Trophoblast cell (in vitro differentiated cells and primary cell): ENCODE measurements around the gene THAP10.

Source experiments
- DNase-seq, 2 donors: peaks; one replicate each; pipeline ENCODE4 v3.0.0-alpha.2; 2016
- H2AFZ ChIP-seq: 2 replicates; pipeline ENCODE4 v1.6.1; 2013; ENCODE audit warnings: low read length, moderate library complexity, mild to moderate bottlenecking; ENCODE audit not compliant: insufficient read depth, poor library complexity
- H2AK5ac ChIP-seq: 2 replicates; pipeline ENCODE4 v1.6.1; 2013; ENCODE audit warnings: mild to moderate bottlenecking, low read length
- H2BK120ac ChIP-seq: 2 replicates; pipeline ENCODE4 v1.6.1; 2013; ENCODE audit warnings: low read length, mild to moderate bottlenecking, moderate library complexity; ENCODE audit not compliant: insufficient read depth, poor library complexity
- H2BK12ac ChIP-seq: 2 replicates; pipeline ENCODE4 v1.6.1; 2013; ENCODE audit warnings: mild to moderate bottlenecking, low read length, moderate library complexity
- H2BK5ac ChIP-seq: 2 replicates; pipeline ENCODE4 v1.6.1; 2013; ENCODE audit warnings: low read length, low read depth, moderate library complexity, mild to moderate bottlenecking; ENCODE audit not compliant: poor library complexity
- H3K14ac ChIP-seq: 2 replicates; pipeline ENCODE4 v1.6.1; 2013; ENCODE audit warnings: mild to moderate bottlenecking, low read length
- H3K18ac ChIP-seq: 2 replicates; pipeline ENCODE4 v1.6.1; 2013; ENCODE audit warnings: mild to moderate bottlenecking, low read length
- H3K23ac ChIP-seq: 2 replicates; pipeline ENCODE4 v1.6.1; 2013; ENCODE audit warnings: low read length
- H3K27ac ChIP-seq: 2 replicates; pipeline ENCODE4 v1.5.1; 2013; ENCODE audit warnings: low read depth, mild to moderate bottlenecking, inconsistent platforms, low read length, moderate library complexity
- H3K27me3 ChIP-seq: 2 replicates; pipeline ENCODE4 v1.6.1; 2013; ENCODE audit warnings: inconsistent platforms, mild to moderate bottlenecking, low read length, moderate library complexity; ENCODE audit not compliant: insufficient read depth
- H3K36me3 ChIP-seq, 2 experiments: 1 replicate in 1 of 2; 2 replicates in 1 of 2; pipeline ENCODE4 v1.6.1; 2013; ENCODE audit warnings: low read length in 2 of 2, mild to moderate bottlenecking in 2 of 2, moderate library complexity in 1 of 2; ENCODE audit not compliant: insufficient read depth in 2 of 2, control insufficient read depth in 1 of 2
- H3K4ac ChIP-seq: 2 replicates; pipeline ENCODE4 v1.6.1; 2013; ENCODE audit warnings: low read depth, mild to moderate bottlenecking, low read length, moderate library complexity
- H3K4me1 ChIP-seq, 2 experiments: 1 replicate in 1 of 2; 2 replicates in 1 of 2; pipeline ENCODE4 v1.6.1; 2013; ENCODE audit warnings: low read length in 2 of 2, mild to moderate bottlenecking in 2 of 2, moderate library complexity in 1 of 2; ENCODE audit not compliant: insufficient read depth in 2 of 2, control insufficient read depth in 1 of 2
- H3K4me2 ChIP-seq: 2 replicates; pipeline ENCODE4 v1.6.1; 2013; ENCODE audit warnings: inconsistent platforms, mild to moderate bottlenecking, low read length, moderate library complexity
- H3K4me3 ChIP-seq: 2 replicates; pipeline ENCODE4 v1.5.1; 2013; ENCODE audit warnings: mild to moderate bottlenecking, low read depth, low read length, inconsistent platforms
- H3K79me1 ChIP-seq: one replicate; pipeline ENCODE4 v1.6.1; 2013; ENCODE audit warnings: low read length
- H3K79me2 ChIP-seq: 2 replicates; pipeline ENCODE4 v1.6.1; 2013; ENCODE audit warnings: low read length, mild to moderate bottlenecking; ENCODE audit not compliant: control insufficient read depth, insufficient read depth, poor library complexity
- H3K9ac ChIP-seq: 2 replicates; pipeline ENCODE4 v1.6.1; 2013; ENCODE audit warnings: mild to moderate bottlenecking, low read length
- H3K9me3 ChIP-seq: 2 replicates; pipeline ENCODE4 v1.6.1; 2013; ENCODE audit warnings: low read depth, mild to moderate bottlenecking, control low read depth, inconsistent platforms, low read length; ENCODE audit not compliant: insufficient read depth
- H4K12ac ChIP-seq: 2 replicates; pipeline ENCODE4 v1.6.1; 2013; ENCODE audit warnings: low read depth, mild to moderate bottlenecking, low read length, moderate library complexity
- H4K8ac ChIP-seq: 2 replicates; pipeline ENCODE4 v1.6.1; 2013; ENCODE audit warnings: low read depth, mild to moderate bottlenecking, low read length, moderate library complexity
- H4K91ac ChIP-seq: one replicate; pipeline ENCODE4 v1.6.1; 2013; ENCODE audit warnings: low read depth, mild to moderate bottlenecking, low read length, moderate library complexity
- WGBS: extraction: QIAGEN DNeasy Blood & Tissue Kit; methylation state at CpG from one replicate; pipeline ENCODE4 v1.1.7; 2013; ENCODE audit warnings: missing lambda C conversion rate; ENCODE audit not compliant: insufficient read length, insufficient coverage; ENCODE audit errors: extremely low coverage; 5-methylcytosine and 5-hydroxymethylcytosine counted together

The THAP10 gene

GRCh38 chr15:70837476-70837875 is 54.8 kb downstream of the THAP10 start:
- H4K91ac ChIP-seq: no peak overlapping the region
- no peaks in the 10 kb centered on the region for H3K27me3 ChIP-seq
- no peak overlapping the region for H3K4me3 ChIP-seq
- no peak overlapping the region for H3K4ac ChIP-seq
- DNase-seq: no peak
- no peak overlapping the region for H2AK5ac ChIP-seq
- no peak overlapping the region for H3K23ac ChIP-seq
- no peaks in the 10 kb centered on the region for H3K79me2 ChIP-seq
- no peak overlapping the region for H2BK12ac ChIP-seq
- no peaks in the 10 kb centered on the region for H3K79me1 ChIP-seq
- H2AFZ ChIP-seq: no peak overlapping the region
- H3K36me3 ChIP-seq: peaks cover 4% of the 10 kb centered on the region in 2 experiments
- no peak overlapping the region for H2BK5ac ChIP-seq
- H3K4me2 ChIP-seq: no peak overlapping the region
- WGBS: no CpG with 5 or more reads among the region's 2 CpGs
- no peak overlapping the region for H2BK120ac ChIP-seq
- no peak overlapping the region for H3K9ac ChIP-seq
- H4K12ac ChIP-seq: no peak overlapping the region
- H3K14ac ChIP-seq: no peak overlapping the region
- peaks cover 6 to 7% of the 10 kb centered on the region in 2 experiments for H3K4me1 ChIP-seq
- H3K27ac ChIP-seq: no peak overlapping the region
- no peak overlapping the region for H3K18ac ChIP-seq
- H4K8ac ChIP-seq: no peak overlapping the region
- H3K9me3 ChIP-seq: no peaks in the 10 kb centered on the region

- H2BK120ac ChIP-seq: no peak overlapping the region
- no peaks in the 10 kb centered on the region for H3K9me3 ChIP-seq
- H3K79me1 ChIP-seq: no peaks in the 10 kb centered on the region
- no peak overlapping the region for H4K8ac ChIP-seq
- no peak overlapping the region for H3K18ac ChIP-seq
- H2BK12ac ChIP-seq: no peak overlapping the region
- no peak overlapping the region for H3K14ac ChIP-seq
- H3K36me3 ChIP-seq: peaks cover 10 to 11% of the 10 kb centered on the region in 2 experiments
- H3K79me2 ChIP-seq: no peaks in the 10 kb centered on the region
- H3K4ac ChIP-seq: no peak overlapping the region
- H2BK5ac ChIP-seq: no peak overlapping the region
- no peak overlapping the region for H3K4me2 ChIP-seq
- no peak overlapping the region for H3K9ac ChIP-seq
- no peak overlapping the region for H3K4me3 ChIP-seq
- no peak overlapping the region for H2AK5ac ChIP-seq
- H3K27ac ChIP-seq: no peak overlapping the region
- no peak overlapping the region for H2AFZ ChIP-seq
- no peak overlapping the region for H3K23ac ChIP-seq
- DNase-seq: no peak
- no peaks in the 10 kb centered on the region for H3K27me3 ChIP-seq
- no peak overlapping the region for H4K12ac ChIP-seq
- no peak overlapping the region for H4K91ac ChIP-seq
- H3K4me1 ChIP-seq: peaks cover 6 to 7% of the 10 kb centered on the region in 2 experiments
- WGBS: no CpG with 5 or more reads among the region's 3 CpGs
Measured at GRCh38 chr15:70835841-70836240, 56.4 kb downstream of the THAP10 start.

GRCh38 chr15:70835415-70835814 is 56.8 kb downstream of the THAP10 start:
- Histone ChIP-seq H2BK5ac (no peak overlapping the region), H3K9me3 (no peaks in the 10 kb centered on the region), H3K4me1 (peaks cover 6 to 7% of the 10 kb centered on the region in 2 experiments), H2AFZ (no peak overlapping the region), H3K79me1 (no peaks in the 10 kb centered on the region), H4K91ac (no peak overlapping the region), H3K27ac (no peak overlapping the region), H3K4me3 (no peak overlapping the region), H3K4me2 (no peak overlapping the region), H3K18ac (no peak overlapping the region), H2BK120ac (no peak overlapping the region), H3K27me3 (no peaks in the 10 kb centered on the region), H3K14ac (no peak overlapping the region), H2BK12ac (no peak overlapping the region), H2AK5ac (no peak overlapping the region), H3K79me2 (no peaks in the 10 kb centered on the region), H3K36me3 (peaks cover 10 to 11% of the 10 kb centered on the region in 2 experiments), H3K23ac (no peak overlapping the region), H4K12ac (no peak overlapping the region), H4K8ac (no peak overlapping the region), H3K9ac (no peak overlapping the region), H3K4ac (no peak overlapping the region)
- no CpG with 5 or more reads among the region's 6 CpGs for WGBS
- DNase-seq: no peak

GRCh38 chr15:70834999-70835398 is 57.2 kb downstream of the THAP10 start:
- Histone ChIP-seq H3K4me1 (peaks cover 6 to 7% of the 10 kb centered on the region in 2 experiments), H3K9me3 (no peaks in the 10 kb centered on the region), H3K79me2 (no peaks in the 10 kb centered on the region), H3K79me1 (no peaks in the 10 kb centered on the region), H3K18ac (no peak overlapping the region), H3K27ac (no peak overlapping the region), H2BK120ac (no peak overlapping the region), H3K36me3 (peaks cover 10 to 11% of the 10 kb centered on the region in 2 experiments), H3K4me2 (no peak overlapping the region), H2AFZ (no peak overlapping the region), H3K4me3 (no peak overlapping the region), H3K4ac (no peak overlapping the region), H3K27me3 (no peaks in the 10 kb centered on the region), H4K91ac (no peak overlapping the region), H4K8ac (no peak overlapping the region), H3K23ac (no peak overlapping the region), H2BK5ac (no peak overlapping the region), H3K9ac (no peak overlapping the region), H3K14ac (no peak overlapping the region), H2AK5ac (no peak overlapping the region), H4K12ac (no peak overlapping the region), H2BK12ac (no peak overlapping the region)
- DNase-seq: no peak
- WGBS: no CpG with 5 or more reads among the region's 2 CpGs
